Astrocyte (in vitro differentiated cells and primary cell): Measurements from ENCODE around the gene NTN3. TPM values are rescaled to one million over a fixed set of nuclear protein-coding genes. Genes with fewer than 3 reads are reported as not detected.

Experiments
- DNase-seq: peaks from one replicate; pipeline ENCODE4 v3.0.0-alpha.2; 2010; ENCODE audit warnings: low read depth
- FAIRE-seq: peaks from 2 replicates; lab custom pipeline; 2011; peaks lifted over from hg19 to GRCh38; lab: Jason Lieb, UNC
- H2AFZ ChIP-seq: 2 replicates; pipeline ENCODE4 v1.6.0; 2012; ENCODE audit warnings: low read depth, low read length, inconsistent platforms
- H3K27ac ChIP-seq: 2 replicates; pipeline ENCODE4 v1.5.1; 2011; ENCODE audit warnings: low read depth, low read length, inconsistent platforms
- H3K27me3 ChIP-seq: 2 replicates; pipeline ENCODE4 v1.6.0; 2011; ENCODE audit warnings: low read length, inconsistent platforms; ENCODE audit not compliant: insufficient read depth
- H3K36me3 ChIP-seq: 2 replicates; pipeline ENCODE4 v1.5.1; 2011; ENCODE audit warnings: low read length, inconsistent platforms; ENCODE audit not compliant: insufficient read depth
- H3K4me1 ChIP-seq: 2 replicates; pipeline ENCODE4 v1.5.1; 2011; ENCODE audit warnings: low read length, inconsistent platforms; ENCODE audit not compliant: insufficient read depth
- H3K4me2 ChIP-seq: 2 replicates; pipeline ENCODE4 v1.6.0; 2012; ENCODE audit warnings: low read length, inconsistent platforms
- H3K4me3 ChIP-seq: 2 replicates; pipeline ENCODE4 v1.5.1; 2011; ENCODE audit warnings: low read depth, mild to moderate bottlenecking, low read length, inconsistent platforms; ENCODE audit not compliant: insufficient read depth
- H3K79me2 ChIP-seq: 2 replicates; pipeline ENCODE4 v1.6.0; 2012; ENCODE audit warnings: mild to moderate bottlenecking, low read length, inconsistent platforms; ENCODE audit not compliant: insufficient read depth
- H3K9ac ChIP-seq: 2 replicates; pipeline ENCODE4 v1.6.0; 2012; ENCODE audit warnings: mild to moderate bottlenecking, low read length, inconsistent platforms
- H3K9me3 ChIP-seq: 2 replicates; pipeline ENCODE4 v1.5.1; 2012; ENCODE audit warnings: low read depth, mild to moderate bottlenecking, low read length, inconsistent platforms; ENCODE audit not compliant: insufficient read depth
- H4K20me1 ChIP-seq: 2 replicates; pipeline ENCODE4 v1.6.0; 2012; ENCODE audit warnings: low read length, inconsistent platforms; ENCODE audit not compliant: insufficient read depth
- H3K27ac Mint-ChIP-seq: one replicate; pipeline ENCODE4 v1.8.0; 2021; ENCODE audit warnings: mild to moderate bottlenecking, mixed read lengths; ENCODE audit not compliant: unreplicated experiment
- H3K27me3 Mint-ChIP-seq: one replicate; pipeline ENCODE4 v1.8.0; 2021; ENCODE audit warnings: low read depth, mixed read lengths; ENCODE audit not compliant: unreplicated experiment
- H3K36me3 Mint-ChIP-seq: one replicate; pipeline ENCODE4 v1.8.0; 2021; ENCODE audit warnings: low read depth, mixed read lengths; ENCODE audit not compliant: unreplicated experiment
- H3K4me1 Mint-ChIP-seq: one replicate; pipeline ENCODE4 v1.8.0; 2021; ENCODE audit warnings: low read depth, mixed read lengths; ENCODE audit not compliant: unreplicated experiment
- H3K4me3 Mint-ChIP-seq: one replicate; pipeline ENCODE4 v1.8.0; 2021; ENCODE audit warnings: mild to moderate bottlenecking, moderate library complexity, mixed read lengths; ENCODE audit not compliant: unreplicated experiment
- H3K9me3 Mint-ChIP-seq: one replicate; pipeline ENCODE4 v1.8.0; 2021; ENCODE audit warnings: mild to moderate bottlenecking, mixed read lengths; ENCODE audit not compliant: unreplicated experiment
- EZH2 ChIP-seq: IDR thresholded peaks from 2 replicates; pipeline ENCODE4 v1.6.1; 2012; ENCODE audit warnings: mild to moderate bottlenecking, low read length, inconsistent platforms; ENCODE audit not compliant: insufficient read depth
- total RNA-seq: library from RNA; stranded (reverse); gene quantifications from 2 replicates; pipeline ENCODE4 v1.2.1, GENCODE V29; 2021
- TF ChIP-seq, protein P1 (sequence below): IDR thresholded peaks from 2 replicates; pipeline ENCODE4 v1.5.1; 2011; ENCODE audit warnings: low read depth, mild to moderate bottlenecking, inconsistent platforms, low read length, moderate library complexity; ENCODE audit not compliant: insufficient read depth

The NTN3 gene
- total RNA-seq, 1 donor from 2014 or later = 1.1 TPM

- Mint-ChIP-seq H3K27ac (no peak overlapping the region), H3K27me3 (peaks cover 15% of the 10 kb centered on the region), H3K4me3 (no peak overlapping the region), H3K9me3 (no peaks in the 10 kb centered on the region), H3K36me3 (peaks cover 21% of the 10 kb centered on the region), H3K4me1 (peaks cover 5% of the 10 kb centered on the region)
- no peak for DNase-seq
- Histone ChIP-seq H3K4me2 (no peak overlapping the region), H3K79me2 (peaks cover 3% of the 10 kb centered on the region), H3K4me3 (no peak overlapping the region), H2AFZ (no peak overlapping the region), H4K20me1 (peaks cover 78% of the 10 kb centered on the region), H3K4me1 (peaks cover 12% of the 10 kb centered on the region), H3K27me3 (no peaks in the 10 kb centered on the region), H3K9me3 (no peaks in the 10 kb centered on the region), H3K9ac (no peak overlapping the region), H3K36me3 (no peaks in the 10 kb centered on the region), H3K27ac (no peak overlapping the region)
- no peak for TF ChIP-seq EZH2
- FAIRE-seq = no peak
These were observed 13.9 kb downstream of the NTN3 start for GRCh38 chr16:2484898-2485508.

- H3K27ac ChIP-seq = no peak overlapping the region
- H3K27ac Mint-ChIP-seq = no peak overlapping the region
- H4K20me1 ChIP-seq = peaks cover 75% of the 10 kb centered on the region
- no peaks in the 10 kb centered on the region for H3K27me3 ChIP-seq
- no peak overlapping the region for H3K4me3 Mint-ChIP-seq
- H3K36me3 ChIP-seq = no peaks in the 10 kb centered on the region
- H3K4me3 ChIP-seq = no peak overlapping the region
- peaks cover 5% of the 10 kb centered on the region for H3K4me1 Mint-ChIP-seq
- H3K9me3 Mint-ChIP-seq = no peaks in the 10 kb centered on the region
- no peak for TF ChIP-seq EZH2
- TF ChIP-seq, protein P1, sequence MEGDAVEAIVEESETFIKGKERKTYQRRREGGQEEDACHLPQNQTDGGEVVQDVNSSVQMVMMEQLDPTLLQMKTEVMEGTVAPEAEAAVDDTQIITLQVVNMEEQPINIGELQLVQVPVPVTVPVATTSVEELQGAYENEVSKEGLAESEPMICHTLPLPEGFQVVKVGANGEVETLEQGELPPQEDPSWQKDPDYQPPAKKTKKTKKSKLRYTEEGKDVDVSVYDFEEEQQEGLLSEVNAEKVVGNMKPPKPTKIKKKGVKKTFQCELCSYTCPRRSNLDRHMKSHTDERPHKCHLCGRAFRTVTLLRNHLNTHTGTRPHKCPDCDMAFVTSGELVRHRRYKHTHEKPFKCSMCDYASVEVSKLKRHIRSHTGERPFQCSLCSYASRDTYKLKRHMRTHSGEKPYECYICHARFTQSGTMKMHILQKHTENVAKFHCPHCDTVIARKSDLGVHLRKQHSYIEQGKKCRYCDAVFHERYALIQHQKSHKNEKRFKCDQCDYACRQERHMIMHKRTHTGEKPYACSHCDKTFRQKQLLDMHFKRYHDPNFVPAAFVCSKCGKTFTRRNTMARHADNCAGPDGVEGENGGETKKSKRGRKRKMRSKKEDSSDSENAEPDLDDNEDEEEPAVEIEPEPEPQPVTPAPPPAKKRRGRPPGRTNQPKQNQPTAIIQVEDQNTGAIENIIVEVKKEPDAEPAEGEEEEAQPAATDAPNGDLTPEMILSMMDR = no peak
- H2AFZ ChIP-seq = no peak overlapping the region
- no peak overlapping the region for H3K9ac ChIP-seq
- H3K27me3 Mint-ChIP-seq = peaks cover 15% of the 10 kb centered on the region
- peaks cover 19% of the 10 kb centered on the region for H3K36me3 Mint-ChIP-seq
- DNase-seq (no peak), FAIRE-seq (no peak)
- H3K9me3 ChIP-seq = no peaks in the 10 kb centered on the region
- no peak overlapping the region for H3K4me2 ChIP-seq
- H3K4me1 ChIP-seq = peaks cover 12% of the 10 kb centered on the region
- peaks cover 2% of the 10 kb centered on the region for H3K79me2 ChIP-seq
These were observed 14.9 kb downstream of the NTN3 start for GRCh38 chr16:2485811-2486507.

DNA sequence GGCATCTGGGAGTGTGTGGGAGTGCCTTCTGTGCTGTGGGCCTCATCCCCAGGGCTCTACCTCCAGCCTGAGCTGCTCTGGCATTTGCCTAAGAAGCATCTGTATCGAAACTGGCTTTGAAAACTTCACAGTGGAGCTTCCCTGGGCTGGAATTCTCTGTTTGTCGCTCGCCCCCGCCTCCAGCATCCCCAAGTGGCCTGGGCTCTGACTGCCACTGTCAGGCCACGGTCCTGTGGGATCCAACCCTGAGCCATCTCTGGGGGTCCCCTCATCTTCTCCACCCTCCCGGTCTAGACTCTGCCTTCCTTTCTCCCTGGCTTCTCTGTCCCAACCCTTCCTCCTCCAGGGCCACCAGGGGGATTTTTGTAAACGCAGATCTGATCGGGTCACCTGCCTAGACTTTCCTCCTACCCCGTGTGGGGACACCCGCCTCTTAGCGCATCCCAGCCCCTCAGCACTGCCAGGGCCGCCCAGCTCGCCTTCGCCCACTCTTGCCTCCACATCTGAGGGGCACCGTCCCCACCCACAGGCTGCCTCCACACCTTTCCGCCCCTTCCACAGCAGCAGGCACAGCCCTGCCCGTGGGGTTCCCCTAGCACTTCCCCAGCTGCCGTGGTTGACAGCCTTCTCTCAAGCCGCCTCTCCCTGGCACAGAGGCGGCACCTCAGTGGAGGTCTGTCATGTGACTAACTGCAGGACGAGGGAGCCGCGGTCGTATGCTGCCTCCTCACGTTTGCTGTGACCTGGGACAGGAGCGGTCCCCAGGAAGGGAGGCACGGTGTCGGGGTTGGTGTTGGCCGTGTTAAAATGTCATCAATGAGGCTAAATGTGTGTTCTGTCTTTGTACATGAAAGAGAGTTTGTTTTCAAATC lies 15.8 kb downstream of the NTN3 start:
- Mint-ChIP-seq H3K9me3 (no peaks in the 10 kb centered on the region), H3K27me3 (peaks cover 15% of the 10 kb centered on the region), H3K27ac (no peak overlapping the region), H3K4me1 (peaks cover 5% of the 10 kb centered on the region), H3K4me3 (no peak overlapping the region), H3K36me3 (peaks cover 19% of the 10 kb centered on the region)
- no peak overlapping the region for H3K4me3 ChIP-seq
- H2AFZ ChIP-seq = peak overlapping the region; percentile 63
- H3K9me3 ChIP-seq = no peaks in the 10 kb centered on the region
- no peak for TF ChIP-seq EZH2
- TF ChIP-seq, protein P1 = no peak
- peak overlapping the region; percentile 1 for H3K4me2 ChIP-seq
- peaks cover 12% of the 10 kb centered on the region for H3K4me1 ChIP-seq
- no peaks in the 10 kb centered on the region for H3K79me2 ChIP-seq
- FAIRE-seq (no peak), DNase-seq (no peak)
- no peak overlapping the region for H3K27ac ChIP-seq
- no peaks in the 10 kb centered on the region for H3K36me3 ChIP-seq
- H4K20me1 ChIP-seq = peaks cover 69% of the 10 kb centered on the region
- H3K9ac ChIP-seq = peak overlapping the region; percentile 5
- no peaks in the 10 kb centered on the region for H3K27me3 ChIP-seq
